C4-2B (cell line): ENCODE data around the gene CST9L.
"Not testable (repeated sequence)": the region's sequence is repeated elsewhere in the genome, so short reads cannot be mapped to it uniquely, and the experiment has no call there.

Experiments used
- H3K27ac ChIP-seq: fragments of 450-650 bp; 2 replicates; pipeline ENCODE4 v1.5.1; 2017
- ZFX ChIP-seq: fragments of 450-650 bp; IDR thresholded peaks from 2 replicates; pipeline ENCODE4 v1.6.1; 2017
- TF ChIP-seq, protein P1 (sequence below): fragments of 450-650 bp; conservative IDR thresholded peaks from 2 replicates; pipeline ENCODE4 v1.5.1; 2017; ENCODE audit warnings: mild to moderate bottlenecking

The CST9L gene

DNA sequence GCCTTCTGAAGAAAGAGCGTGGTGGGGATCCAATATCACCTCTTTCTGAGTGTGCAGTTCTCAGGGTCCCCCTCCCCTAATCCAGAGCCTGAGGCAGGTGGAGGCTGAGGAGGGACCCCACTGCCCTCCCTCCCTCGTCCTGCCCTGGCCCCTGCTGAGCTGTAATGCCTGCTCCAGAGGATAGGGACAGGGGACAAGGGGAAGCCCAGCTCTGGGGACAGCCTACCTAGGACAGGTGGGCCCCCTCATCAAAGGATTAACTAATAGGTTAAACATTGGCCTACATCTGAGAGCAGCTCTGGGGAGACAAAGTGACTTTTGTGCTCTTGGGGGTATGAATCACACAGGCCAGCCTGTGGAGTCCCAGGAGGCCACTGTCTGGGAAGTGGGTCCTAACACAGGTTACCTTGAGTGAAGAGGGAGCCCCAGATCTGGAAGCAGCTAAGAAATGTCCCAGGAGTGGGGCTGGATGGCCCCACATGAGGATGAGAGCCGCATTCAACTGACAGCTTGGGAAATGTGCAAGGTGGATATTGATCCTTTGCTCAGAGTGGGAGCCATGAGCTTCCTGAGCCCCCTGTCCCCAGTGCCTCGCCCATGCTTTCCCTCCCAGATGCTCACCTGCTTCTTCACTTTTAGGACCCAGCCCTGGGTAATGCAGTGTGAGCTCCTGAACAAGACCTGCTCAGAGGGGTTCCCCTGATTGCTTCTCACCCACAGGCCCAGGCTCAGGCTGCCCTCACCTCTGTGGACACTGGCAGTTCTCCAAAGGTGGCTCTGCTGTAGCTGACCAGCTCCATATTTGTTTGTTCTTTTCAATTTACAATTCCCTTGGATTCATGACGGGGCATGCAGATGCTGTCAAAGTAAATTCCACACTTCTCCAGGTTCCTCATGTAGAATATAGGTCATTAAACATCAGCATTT, 17.8 kb upstream of the CST9L start:
- TF ChIP-seq, protein P1, sequence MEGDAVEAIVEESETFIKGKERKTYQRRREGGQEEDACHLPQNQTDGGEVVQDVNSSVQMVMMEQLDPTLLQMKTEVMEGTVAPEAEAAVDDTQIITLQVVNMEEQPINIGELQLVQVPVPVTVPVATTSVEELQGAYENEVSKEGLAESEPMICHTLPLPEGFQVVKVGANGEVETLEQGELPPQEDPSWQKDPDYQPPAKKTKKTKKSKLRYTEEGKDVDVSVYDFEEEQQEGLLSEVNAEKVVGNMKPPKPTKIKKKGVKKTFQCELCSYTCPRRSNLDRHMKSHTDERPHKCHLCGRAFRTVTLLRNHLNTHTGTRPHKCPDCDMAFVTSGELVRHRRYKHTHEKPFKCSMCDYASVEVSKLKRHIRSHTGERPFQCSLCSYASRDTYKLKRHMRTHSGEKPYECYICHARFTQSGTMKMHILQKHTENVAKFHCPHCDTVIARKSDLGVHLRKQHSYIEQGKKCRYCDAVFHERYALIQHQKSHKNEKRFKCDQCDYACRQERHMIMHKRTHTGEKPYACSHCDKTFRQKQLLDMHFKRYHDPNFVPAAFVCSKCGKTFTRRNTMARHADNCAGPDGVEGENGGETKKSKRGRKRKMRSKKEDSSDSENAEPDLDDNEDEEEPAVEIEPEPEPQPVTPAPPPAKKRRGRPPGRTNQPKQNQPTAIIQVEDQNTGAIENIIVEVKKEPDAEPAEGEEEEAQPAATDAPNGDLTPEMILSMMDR, result no peak
- TF ChIP-seq ZFX, result no peak
- no peak overlapping the region for H3K27ac ChIP-seq

DNA sequence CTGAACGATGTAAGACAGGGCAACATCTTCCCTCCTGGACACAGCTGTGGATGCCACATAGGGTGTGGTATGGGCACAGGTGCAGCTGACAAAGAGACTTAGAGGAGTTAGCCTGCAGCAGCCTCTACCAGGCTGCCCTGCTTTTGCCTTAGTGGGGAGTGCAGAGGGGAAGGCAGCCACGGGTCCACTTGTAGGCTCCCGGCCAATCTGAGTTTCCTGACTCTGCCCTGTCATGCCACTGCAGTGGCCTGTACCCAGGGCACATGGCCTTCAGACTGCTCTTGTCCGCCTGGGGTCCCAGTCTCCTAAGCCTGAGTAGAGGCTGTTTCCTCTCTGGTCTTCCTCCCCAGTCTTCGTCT, 17.1 kb upstream of the CST9L start:
- no peak overlapping the region for H3K27ac ChIP-seq
- TF ChIP-seq, protein P1, result no peak
- no peak for TF ChIP-seq ZFX

DNA sequence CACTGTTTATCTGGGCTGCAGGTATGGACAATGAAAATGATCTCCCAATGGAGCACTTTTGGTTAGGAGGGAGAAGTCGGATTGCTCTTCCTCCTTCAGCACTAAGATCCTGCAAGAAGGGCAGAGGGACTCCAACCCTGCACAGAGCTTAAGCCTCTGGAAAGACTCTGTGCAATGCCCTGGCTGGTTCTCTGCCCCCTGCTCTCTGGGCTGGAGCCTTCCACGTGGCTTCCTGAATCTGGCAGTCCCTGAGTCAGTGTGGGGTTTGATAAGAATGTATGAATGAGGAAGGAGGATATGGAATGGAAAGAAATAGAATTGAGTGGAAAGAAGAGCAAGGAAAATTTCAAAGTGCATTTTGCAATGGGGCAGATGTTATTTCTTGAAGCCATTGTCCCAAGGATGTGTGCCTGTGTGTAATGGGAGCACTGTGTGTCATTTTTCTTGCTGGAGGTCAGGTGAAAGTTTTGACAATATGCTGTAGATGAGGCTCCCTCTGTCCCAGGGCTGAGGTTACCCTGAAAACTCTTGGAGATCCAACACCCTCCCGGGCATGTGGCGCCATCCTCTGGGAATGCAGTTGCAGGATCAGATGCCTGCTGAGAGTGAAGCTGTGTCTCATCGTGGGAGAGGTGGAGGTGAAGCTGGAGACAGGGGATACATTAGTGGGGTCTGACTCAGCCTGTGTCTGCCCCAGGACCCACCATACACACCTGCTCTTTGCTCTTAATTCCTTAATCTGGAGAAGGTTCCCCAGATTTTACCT, 16.3 kb upstream of the CST9L start:
- H3K27ac ChIP-seq, result no peak overlapping the region
- TF ChIP-seq, protein P1, result no peak
- no peak for TF ChIP-seq ZFX

DNA sequence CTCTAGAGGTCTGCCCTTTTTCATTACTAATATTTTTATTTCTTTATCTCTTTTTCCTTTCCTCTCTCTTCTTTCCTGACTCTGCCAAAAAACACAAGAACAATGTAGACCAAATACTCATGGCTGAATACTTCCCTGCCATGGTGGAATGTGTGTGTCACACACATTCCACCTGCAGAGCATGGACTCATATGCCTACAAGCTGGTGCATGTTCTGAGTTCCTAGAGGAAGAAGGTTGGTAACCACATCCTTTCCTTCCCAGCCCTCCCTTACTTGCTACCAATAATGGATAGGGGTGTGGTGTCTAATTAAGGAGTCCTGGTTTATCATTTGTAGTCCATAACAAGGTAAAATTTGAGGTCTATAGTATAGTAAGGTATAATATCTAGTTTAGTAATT, 15.2 kb upstream of the CST9L start:
- no peak overlapping the region for H3K27ac ChIP-seq
- no peak for TF ChIP-seq ZFX
- TF ChIP-seq, protein P1, result no peak

DNA sequence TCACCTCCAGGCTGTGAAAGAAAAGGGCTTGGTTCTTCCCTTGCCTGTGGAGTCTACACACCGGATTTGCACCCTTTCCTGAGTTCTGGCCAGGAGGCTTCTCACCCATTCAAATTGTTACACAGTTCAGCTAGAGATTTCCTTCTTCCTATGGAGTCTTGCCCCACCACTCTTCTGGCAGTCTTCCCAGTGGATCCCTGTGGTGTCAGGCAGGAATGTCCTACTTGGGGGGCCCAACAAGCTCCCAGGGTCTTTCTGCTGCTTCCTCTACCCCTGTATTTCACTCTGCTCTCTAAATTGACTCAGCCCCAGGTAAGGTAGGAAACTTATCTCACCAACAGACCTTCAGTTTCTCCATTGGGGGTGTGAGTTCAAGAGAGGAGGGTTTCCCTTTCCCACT, 14.0 kb upstream of the CST9L start:
- TF ChIP-seq, protein P1, result no peak
- no peak for TF ChIP-seq ZFX
- no peak overlapping the region for H3K27ac ChIP-seq

DNA sequence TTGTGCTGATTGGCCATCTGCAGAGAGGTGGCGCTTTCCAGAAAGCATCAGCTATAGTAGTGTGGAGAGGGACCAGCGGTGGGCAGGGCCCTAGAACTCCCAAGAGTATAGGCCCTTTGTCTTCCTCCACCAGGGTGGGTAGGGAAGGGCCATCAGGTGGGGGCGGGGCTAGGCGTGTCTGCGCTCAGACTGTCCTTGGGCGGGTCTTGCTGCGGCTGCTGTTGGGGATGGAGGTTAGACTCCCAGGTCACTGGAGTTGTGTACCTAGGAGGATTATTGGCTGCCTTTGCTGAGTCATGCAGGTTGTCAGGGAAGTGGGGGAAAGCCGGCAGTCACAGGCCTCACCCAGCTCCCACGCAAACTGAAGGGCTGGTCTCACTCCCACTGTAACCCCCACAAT, 13.5 kb upstream of the CST9L start:
- H3K27ac ChIP-seq, result not testable (repeated sequence)

DNA sequence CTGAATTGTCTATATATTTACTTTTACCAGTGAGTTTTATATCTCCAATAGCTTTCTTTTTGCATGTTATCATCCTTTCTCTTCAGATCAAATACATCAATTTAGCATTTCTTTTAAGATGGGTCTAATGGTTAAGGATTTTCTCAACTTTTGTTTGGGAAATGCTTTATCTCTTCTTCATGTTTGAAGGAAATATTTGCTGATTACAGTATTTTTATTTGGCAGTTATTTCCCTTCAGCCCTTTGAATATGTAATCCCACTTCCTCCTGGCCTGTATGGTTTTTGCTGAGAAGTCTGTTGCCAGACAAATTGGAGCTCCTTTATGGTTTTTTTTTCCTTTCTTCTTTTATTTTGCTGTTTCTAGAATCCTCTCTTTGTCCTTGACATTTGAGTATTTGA, 6.7 kb upstream of the CST9L start:
- no peak overlapping the region for H3K27ac ChIP-seq
- TF ChIP-seq, protein P1, result no peak
- TF ChIP-seq ZFX, result no peak
